GM19438 (cell line): Measurements from ENCODE around the gene TCP11L1.
A peak's percentile ranks its signal among the peaks of the same experiment; 100 is the strongest.

ENCODE experiments used
- ATAC-seq: cut with Tn5 transposase; IDR thresholded peaks from one replicate; pipeline ENCODE4 v1.9.1; 2021; ENCODE audit warnings: low read depth; ENCODE audit not compliant: unreplicated experiment

The TCP11L1 gene

GRCh38 chr11:33039274-33040032 is at the start of gene TCP11L1:
Gene TCP11L1 (plus strand): TSS chr11:33039572. CDS start chr11:33043774, 4,202 bp downstream.
- ATAC-seq: peak; percentile 78

- ATAC-seq: no peak
Measured at GRCh38 chr11:32990481-32990880, 48.9 kb upstream of the TCP11L1 start.

GRCh38 chr11:32991427-32991826 is 47.9 kb upstream of the TCP11L1 start:
- no peak for ATAC-seq

GRCh38 chr11:32991898-32992297 is 47.5 kb upstream of the TCP11L1 start:
- no peak for ATAC-seq

- ATAC-seq: no peak
Measured at GRCh38 chr11:33000181-33000580, 39.2 kb upstream of the TCP11L1 start.

GRCh38 chr11:33001281-33001680 is 38.1 kb upstream of the TCP11L1 start:
- no peak for ATAC-seq

- no peak for ATAC-seq
Measured at GRCh38 chr11:33001751-33002542, 37.4 kb upstream of the TCP11L1 start.

- no peak for ATAC-seq
Measured at GRCh38 chr11:33005175-33005574, 34.2 kb upstream of the TCP11L1 start.

- ATAC-seq: no peak
Measured at GRCh38 chr11:33006010-33006409, 33.4 kb upstream of the TCP11L1 start.

GRCh38 chr11:33013755-33014154 is 25.6 kb upstream of the TCP11L1 start:
- ATAC-seq: no peak

GRCh38 chr11:33015621-33016551 is 23.5 kb upstream of the TCP11L1 start, which contains the start of gene DEPDC7:
Gene DEPDC7 (plus strand): TSS chr11:33015878. CDS start chr11:33015956, 78 bp downstream.
- ATAC-seq: peak; percentile 66

GRCh38 chr11:33016654-33017053 is 22.7 kb upstream of the TCP11L1 start:
- ATAC-seq: no peak

GRCh38 chr11:33017478-33017877 is 21.9 kb upstream of the TCP11L1 start:
- ATAC-seq: no peak

- ATAC-seq: no peak
Measured at GRCh38 chr11:33017965-33018364, 21.4 kb upstream of the TCP11L1 start.

- no peak for ATAC-seq
Measured at GRCh38 chr11:33018840-33019239, 20.5 kb upstream of the TCP11L1 start.

- no peak for ATAC-seq
Measured at GRCh38 chr11:33021501-33021900, 17.9 kb upstream of the TCP11L1 start.

GRCh38 chr11:33021937-33022336 is 17.4 kb upstream of the TCP11L1 start:
- no peak for ATAC-seq

- ATAC-seq: no peak
Measured at GRCh38 chr11:33025339-33025722, 14.0 kb upstream of the TCP11L1 start.

GRCh38 chr11:33027233-33027632 is 12.1 kb upstream of the TCP11L1 start:
- no peak for ATAC-seq

GRCh38 chr11:33027846-33028536 is 11.4 kb upstream of the TCP11L1 start:
- ATAC-seq: no peak
